NCI-H1092 (cell line): ENCODE measurements around the gene ENTPD6.

ENCODE experiments used
- DNase-seq: peaks from one replicate; lab custom pipeline; 2025; lab: John Stamatoyannopoulos, UW

Gene ENTPD6

DNA sequence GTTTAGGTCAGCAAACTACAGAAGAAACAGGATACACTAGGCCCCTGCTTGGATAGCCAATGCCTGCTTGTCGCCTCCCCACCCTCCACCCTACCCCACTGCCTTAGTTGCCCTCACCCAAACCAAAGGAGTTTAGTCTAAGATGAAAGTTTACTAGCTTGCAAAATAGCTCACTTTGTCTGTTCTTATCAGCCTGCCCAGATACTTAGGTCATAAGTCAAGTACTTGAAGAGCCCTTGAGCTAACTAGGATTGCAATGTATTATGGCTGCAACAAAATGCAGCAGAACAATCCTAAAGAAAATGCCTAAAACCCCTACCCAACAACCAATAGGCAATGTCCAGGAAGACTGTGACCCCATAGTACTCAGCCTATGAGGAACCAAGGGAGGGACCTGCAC, 7.3 kb upstream of the ENTPD6 start:
- DNase-seq: no peak

DNA sequence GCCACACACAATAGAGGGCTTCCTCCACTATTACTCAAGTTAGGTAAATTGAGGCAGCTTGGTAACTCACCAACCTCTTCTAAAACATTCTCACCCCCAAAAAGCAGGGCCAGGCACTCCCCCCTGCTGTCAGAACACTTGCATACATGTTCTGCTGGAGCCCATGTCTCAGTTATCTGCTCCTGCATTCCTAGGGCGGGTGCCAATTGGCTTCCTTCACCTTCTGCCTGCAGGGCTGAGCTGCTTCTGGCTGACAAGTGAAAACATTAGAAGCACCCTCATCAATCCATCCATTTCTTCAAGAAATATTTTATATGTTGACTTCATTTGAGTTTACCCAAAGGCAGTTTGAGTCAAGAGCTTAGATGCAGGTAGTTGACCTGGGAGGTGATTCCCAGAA, 4.5 kb upstream of the ENTPD6 start:
- DNase-seq: no peak

DNA sequence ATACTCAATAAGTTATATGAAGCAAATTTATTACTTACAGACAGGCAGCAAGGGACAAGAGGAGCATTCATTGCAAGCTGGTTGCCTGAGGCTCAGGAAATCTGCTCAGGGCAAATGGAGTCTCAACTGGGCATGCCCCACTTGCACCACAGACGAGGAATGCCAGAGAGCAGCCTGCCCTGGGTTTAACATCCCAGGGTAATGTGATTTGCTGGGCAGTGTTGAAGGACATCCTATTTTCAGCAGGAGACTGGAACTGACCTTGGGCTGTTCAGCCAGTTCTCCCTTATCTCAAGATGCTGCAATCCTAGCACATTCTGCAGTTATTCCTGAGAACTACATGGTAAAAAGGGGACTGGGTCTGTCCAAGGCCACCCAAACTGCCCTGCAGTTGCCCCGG, 3.8 kb upstream of the ENTPD6 start:
- DNase-seq: no peak

DNA sequence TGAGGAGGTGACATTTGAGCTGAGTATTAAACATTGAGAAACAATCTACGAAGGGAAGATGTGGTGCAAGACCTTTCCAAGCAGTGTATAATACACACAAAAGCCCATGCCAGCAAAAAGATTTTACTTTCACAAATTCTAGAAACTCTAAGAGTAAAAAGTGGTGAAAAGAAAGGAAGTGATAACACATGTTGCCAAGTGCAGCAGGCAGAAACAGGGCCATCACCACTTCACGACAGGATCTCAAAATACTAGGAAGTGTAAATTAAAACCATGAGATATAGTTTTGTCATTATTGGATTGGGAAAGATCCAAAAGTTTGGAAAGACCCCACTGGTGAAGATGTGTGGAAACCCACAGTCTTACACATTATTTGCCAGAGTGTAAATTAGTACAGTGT, 1.7 kb upstream of the ENTPD6 start:
- no peak for DNase-seq

DNA sequence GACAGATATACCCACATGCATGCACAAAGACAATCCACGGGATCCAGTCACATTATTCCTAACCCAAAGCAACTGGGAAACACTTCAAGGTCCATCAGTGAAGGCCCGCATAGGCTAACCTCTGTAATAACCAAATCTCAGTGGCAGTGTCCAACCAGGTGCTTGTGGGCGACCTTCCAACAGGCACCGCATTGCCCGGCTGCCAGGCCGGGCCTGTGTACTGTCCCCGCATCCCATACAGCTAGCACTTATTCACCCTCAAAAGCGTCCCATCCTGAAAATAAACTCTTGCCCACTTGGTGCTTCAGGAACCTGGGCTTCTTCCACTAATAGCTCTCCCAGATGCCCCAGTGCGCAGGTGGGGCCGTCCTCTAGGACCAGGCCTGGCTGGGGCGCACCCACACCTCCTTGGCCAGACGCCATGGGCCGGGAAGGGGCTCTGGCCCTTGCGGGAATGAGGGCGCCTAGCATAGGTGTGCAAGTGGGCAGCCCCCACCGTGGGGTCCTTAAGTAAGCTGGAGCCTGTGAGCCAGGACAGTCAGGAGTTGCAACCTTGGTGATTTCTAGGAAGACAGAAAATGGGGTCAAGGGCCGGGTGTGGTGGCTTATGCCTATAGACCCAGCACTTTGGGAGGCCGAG, 1.1 kb upstream of the ENTPD6 start:
- DNase-seq: no peak

DNA sequence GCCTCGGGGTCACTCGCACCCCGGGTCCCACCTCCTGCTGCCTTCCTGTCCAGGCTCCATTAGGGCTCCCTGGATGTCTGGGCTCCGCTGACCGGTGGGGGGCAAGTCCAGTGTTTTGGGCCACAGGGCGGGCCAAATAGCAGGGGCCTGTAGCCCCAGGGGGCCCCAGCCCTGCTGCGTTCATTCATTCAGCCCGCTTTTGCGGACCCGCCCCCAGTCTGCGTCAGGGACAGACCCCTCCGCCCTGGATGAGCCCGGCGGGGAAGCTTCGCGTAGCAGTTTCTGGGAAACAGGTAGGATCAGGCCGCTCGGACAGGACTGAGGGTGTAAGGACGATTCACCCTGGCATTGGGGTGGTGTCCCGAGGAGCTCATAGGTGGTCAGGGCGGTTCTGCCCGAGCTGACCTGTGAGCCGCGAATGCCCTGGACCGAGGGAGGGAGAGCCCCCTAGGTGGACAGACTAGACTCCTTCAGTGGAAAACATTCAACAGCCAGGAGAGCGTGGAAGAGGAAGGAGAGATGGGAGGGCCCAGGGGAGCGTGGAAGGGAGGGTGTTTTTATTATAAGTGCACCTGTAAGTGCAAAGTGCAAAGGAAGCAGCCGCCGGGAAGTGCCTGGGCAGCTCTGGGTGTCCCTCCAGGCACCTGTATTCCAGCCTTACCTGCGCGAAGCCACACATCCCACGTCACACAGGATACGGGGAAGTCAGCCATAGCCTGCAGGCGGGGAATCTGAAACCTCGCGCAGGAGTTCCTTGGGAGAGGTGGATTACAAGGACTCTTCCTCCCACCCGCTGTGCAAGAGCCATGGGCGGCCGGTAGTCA, 662 bp downstream of the ENTPD6 start:
- no peak for DNase-seq

DNA sequence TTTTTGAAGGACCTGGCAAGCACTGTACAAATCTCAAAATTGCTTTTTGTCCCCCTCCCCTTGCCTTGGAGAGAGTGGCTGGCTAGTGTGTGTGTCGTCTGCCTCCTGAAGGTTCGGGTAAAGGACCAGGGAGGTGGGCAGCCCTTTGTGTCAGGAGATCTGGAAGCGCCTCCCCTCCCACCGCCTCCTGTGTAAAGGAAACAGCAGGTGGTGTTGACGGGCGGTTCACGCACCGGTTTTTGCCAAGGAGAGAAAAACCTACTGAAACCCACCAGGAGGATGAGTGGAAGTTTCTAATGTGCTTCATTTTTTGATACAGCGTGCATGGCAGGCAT, 1.2 kb downstream of the ENTPD6 start:
- DNase-seq: no peak

DNA sequence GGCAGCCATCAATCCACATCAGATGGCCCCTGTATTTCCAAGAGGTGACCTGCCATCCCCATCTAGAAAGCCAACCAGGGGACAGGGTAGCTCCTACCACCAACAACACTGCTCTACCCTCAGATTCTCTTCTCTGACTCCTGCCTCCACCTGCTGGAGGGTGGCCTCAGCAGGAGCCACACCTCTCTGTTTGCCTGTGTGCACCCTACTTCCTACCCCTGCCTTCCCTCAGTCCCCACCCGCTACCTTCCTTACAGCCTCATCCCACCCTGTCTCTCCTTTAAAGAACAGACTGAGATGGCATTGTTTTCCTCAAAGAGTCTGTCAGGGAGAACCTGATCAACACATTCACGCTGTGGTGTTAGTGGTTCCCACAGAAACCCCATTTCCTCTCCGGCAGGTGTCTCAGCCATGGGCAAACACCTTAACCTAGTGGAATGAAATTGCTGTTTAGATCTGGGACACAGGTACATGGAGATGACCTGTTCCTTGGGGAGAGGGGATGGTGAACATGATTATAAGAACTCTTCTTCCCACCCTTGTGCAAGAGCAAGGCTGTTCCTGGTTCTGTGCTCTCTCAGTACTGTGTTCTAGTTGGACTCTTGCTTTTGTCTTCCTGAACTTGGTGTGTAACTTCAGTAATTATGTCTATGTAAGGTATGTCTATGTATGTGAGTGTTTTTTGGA, 1.8 kb downstream of the ENTPD6 start:
- DNase-seq: no peak

DNA sequence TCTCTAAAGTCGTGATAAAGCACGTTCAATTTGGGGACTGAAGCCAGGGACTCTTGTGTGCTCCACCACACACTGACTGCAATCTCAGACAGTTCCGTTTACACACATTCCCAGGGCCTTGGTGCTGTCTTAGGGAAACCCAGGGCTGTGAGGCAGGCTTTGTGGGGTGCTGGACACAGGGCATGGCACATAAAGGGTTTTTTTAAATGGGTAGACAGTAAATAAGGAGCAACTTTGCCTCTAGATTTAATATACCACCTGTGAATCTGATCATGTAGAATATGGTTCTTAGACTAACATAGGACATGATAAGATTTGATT, 2.3 kb downstream of the ENTPD6 start:
- DNase-seq: no peak

DNA sequence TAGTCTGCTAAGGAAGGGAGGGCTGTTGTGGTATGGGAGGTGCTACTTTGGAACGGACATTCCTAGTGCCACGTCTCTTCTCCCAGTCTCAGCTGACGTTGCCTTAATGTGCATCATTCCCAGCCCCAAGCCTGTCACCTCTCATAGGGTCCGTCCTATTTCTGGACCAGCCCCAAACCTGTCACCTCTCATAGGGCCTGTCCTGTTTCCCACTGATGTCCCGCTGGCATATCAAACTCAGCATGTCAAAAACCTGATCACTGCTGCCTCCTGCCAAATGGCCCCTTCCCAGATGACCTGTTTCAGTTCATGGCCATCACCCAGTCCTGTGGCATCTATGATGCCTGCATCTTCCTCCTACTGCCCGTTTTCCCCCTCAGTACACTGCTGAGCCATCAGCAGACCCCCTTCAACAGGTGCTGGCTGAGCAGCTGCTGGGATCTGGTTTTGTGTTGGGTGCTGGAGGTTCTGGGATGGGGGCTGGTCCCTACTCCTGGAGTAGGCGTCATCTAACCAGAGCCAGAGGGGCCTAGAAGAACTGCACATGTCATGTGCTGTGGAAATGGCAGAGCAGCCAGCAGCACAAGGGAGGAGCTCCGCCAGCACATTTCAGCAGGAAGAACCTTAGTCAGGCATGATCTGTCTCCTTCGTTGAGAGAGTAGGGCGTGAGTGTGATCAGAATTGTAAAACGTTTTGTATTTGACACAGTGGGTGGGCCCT, 3.3 kb downstream of the ENTPD6 start:
- DNase-seq: no peak

DNA sequence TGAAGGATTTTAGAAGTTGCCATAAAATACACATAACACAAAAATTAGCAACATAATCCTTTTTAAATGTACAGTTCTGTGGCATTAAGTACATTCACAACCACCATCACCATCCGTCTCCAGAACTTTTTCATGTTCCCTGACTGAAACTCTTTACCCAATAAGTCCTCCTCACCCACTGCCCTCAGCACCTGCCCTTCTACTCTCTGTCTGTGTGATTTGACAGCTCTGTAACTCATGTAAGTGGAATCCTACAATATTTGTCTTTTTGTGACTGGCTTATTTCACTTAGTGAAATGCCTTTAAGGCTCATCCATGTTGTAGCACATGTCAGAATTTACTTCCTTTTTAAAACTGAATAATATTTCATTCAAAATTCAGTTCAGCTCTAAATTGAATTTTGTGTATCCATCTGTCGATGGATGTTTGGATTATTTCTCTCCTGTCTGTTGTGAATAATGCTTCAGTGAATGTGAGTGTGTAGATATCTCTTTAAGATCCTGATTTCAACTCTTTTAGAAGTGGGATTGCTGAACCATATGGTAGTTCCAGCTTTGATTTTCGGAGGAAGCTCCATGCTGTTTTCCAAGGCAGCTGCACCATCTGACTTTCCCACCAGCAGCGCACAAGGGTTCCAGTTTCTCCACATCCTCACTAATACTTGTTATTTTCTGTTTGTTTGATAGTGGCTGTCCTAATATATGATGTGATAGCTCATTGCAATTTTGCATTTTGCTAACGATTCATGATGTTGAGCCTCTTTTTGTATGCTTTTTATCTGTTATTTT, 4.2 kb downstream of the ENTPD6 start:
- no peak for DNase-seq

DNA sequence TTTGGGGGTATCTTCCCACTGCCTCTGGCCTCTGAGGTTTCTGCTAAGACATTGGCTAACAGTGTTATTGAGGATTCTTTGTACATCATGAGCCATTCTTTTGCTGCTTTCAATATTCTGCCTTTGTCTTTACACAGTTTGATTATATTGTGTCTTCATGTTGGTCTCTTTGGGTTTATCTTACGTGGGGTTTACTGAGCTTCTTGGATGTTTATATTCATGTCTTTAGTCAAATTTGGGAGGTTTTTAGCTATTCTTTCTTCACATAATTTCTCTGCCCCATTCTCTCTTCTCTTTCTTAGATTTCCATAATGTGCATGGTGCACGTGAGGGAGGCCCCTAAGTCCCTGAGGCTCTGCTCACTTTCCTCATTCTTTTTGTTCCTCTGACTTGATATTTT, 7.6 kb downstream of the ENTPD6 start:
- DNase-seq: no peak

DNA sequence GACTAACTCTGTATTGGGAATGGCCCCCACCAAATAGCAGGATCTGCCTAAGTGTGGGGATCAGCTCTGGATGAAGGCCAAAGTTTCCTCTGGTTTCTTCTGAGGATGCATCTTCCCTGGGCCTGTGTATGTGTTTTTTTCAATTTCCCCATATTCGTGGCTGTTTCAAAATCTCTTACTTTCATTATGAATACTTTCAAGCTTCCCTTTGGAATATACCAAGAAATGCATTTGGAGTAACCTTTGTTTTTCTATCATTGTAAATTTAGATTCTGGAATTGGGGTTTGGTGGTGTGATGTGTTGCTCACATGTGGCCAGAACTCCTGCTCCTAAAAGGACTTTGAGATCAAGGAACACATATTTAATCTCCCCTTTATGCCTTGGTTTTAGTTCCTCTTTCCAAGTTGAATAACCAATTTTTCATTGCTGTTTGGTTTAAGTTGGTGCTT, 8.4 kb downstream of the ENTPD6 start:
- no peak for DNase-seq

DNA sequence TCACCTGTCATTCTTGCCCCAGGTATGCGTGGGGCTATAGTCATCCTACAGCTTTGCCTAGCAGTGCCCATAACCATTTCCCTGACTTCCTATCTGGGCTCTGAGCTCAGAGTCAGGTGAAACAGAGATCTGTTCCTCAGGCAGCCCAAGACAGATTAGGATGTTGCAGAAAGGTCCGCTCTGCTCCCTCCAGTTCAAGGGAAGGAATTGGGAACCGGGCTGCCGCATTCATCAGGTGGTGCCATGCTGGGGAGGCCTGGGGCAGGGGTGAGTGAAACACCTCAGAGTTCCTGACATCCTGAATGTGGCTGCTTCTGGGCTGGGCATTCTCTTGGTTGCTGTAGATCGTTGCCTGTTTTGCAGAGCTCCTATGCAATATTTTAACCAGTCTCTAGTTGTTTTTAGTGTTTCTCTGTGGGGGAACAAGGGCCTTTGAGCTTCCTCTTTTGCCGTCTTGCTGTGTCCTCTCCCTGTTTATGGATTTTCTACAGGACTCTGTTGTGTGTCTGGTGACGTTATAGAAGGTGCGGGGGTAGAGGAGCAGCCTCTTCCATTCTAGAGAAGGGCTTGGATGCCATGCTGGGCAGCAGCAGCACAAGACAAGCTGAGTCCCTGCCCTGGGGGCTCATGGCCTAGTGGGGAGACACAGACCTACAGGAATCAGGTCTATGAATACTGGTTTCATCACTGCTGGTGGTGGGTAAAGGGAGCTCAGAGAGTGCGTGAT, 9.2 kb downstream of the ENTPD6 start:
- no peak for DNase-seq

DNA sequence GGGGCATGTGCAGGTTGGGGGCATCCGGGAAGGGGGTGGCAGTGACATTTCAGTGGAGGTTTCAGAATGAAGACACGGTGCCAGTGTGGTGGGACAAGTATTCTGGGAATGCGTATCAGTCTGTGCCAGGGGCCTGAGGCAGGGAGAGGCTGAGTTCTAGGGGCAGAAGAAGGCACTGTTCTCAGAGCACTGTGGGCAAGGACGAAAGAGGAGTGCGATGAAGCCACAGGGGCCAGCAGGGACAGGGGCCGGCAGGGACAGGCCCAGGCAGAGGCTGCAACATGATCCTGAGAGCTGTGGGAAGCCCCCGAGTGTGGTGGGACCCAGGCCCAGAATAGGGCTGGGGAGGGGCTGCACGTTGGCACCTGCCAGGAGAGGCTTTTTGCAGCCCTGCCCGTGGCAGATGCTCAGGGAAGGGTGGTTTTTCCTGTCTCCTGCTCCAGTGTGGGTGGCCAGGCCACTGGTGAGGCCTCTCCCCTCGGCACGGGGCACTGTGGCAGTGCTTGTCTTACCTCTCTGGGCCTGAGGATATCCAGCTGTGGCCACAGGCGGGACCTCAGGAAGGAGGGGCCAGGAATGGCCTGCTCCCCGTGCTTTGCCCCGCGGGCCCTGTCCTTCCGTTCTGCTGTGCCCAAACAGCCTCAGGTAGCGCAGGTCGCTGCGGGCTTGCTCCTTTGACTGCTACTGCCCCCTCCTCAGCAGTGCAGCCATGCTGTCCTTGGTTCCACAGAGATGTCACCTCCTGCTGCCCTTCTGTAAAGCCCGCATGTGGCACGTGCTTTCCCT, 10.0 kb downstream of the ENTPD6 start:
- no peak for DNase-seq

DNA sequence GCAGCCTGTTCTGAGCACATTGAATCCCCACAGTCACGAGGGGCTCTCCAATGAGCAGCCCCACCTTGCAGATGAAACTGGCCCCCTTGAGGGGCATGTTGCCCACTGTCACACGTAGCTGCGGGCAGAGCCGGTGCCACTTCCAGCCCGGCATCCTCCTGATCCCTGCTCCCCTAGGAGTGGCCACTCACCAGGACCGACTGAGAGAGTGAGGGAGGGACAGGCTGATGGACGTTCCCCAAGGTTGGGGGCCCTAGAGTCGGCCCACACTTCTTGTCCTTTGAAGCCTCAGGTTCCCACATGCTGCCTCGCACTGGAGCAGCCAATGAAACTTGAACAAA, 10.5 kb downstream of the ENTPD6 start:
- DNase-seq: no peak

DNA sequence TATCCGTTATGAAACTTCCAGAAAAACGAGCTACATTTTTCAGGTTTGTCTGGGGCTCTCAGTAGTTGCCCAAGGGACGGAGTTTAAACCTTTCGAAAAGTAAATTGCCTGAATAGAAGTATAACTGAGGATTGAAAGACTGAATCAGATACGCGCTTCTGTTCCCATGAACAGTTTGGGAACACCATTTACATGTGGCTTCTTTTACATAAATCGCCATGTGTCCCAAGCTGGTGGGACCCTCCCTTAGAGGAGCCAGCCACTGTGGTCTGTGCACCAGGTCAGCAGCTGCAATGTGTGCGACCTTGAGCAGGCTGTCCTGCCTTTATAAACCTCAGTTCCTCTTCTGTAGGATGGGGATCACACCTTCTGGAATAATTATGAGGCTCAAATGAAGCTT, 11.0 kb downstream of the ENTPD6 start:
- DNase-seq: no peak

DNA sequence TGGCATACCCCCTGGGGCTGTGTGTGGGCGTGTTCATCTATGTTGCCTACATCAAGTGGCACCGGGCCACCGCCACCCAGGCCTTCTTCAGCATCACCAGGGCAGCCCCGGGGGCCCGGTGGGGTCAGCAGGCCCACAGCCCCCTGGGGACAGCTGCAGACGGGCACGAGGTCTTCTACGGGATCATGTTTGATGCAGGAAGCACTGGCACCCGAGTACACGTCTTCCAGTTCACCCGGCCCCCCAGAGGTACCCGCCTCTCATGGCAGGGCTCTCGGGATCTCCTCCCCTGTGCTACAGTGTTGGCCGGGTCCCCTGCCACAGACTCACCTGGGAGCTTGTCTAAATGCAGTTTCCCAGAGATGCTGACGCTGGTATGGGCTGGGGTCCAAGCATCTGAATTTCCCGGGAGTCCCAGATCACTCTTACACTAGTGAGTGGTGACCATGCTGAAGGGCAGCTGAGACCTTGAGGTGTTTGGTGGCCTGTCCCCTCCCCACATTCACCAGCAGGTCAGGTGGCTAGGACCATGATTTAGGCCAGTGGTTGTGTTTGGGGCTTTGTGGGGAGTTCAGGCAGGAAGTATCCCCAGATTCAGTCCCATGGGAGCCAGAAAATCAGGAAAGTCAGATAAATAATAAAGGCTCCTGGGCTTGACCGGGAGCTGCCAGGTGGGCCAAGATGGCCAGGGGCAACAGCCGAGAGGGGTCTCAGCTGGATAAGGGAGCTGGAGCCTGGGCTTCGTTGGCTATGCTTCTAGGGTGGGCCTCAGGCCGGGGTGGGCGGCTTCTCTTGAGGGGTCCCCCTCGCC, 11.8 kb downstream of the ENTPD6 start:
- no peak for DNase-seq

DNA sequence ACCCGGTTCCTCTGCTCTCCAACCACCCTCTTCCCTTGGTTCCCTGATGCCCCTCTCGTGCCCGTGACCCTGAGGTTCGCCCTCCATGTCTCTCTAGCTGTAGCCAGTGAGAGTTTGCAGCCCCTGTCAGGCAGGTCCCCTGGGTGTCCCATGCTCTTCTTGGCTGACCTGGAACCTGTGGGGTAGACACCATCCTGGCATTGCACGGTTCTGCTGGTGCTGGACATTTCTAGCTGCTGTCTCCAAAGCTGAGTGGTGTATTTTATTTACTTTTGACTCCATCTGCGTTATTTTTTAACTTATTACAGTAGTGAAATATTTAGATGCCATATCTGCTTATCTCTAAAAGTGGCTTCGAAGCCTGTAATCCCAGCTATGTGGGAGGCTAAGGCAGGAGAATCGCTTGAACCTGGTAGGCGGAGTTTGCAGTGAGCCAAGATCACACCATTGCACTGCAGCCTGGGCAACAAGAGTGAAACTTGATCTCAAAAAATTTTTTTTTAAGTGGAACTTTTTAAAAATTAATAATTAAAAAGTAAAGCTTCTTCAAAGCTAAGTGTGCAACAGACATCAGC, 12.5 kb downstream of the ENTPD6 start:
- DNase-seq: no peak
